IMR-90 (cell line): Measurements from ENCODE around the gene PEX10.

Experiments
- BHLHE40 ChIP-seq: fragments of 150-350 bp; IDR thresholded peaks from 2 replicates; pipeline ENCODE4 v1.6.1; 2016; ENCODE audit warnings: mild to moderate bottlenecking, low read depth, low read length
- CEBPB ChIP-seq: IDR thresholded peaks from 2 replicates; pipeline ENCODE4 v1.6.1; 2012; ENCODE audit warnings: low read depth, low read length, improper control_type of control experiment
- ELK1 ChIP-seq: fragments of 150-350 bp; IDR thresholded peaks from 2 replicates; pipeline ENCODE4 v1.6.1; 2016; ENCODE audit warnings: low read depth, mild to moderate bottlenecking, low read length, moderate library complexity, borderline replicate concordance
- FOS ChIP-seq: fragments of 150-350 bp; IDR thresholded peaks from 2 replicates; pipeline ENCODE4 v1.6.1; 2016; ENCODE audit warnings: low read depth, low read length
- MAFK ChIP-seq: IDR thresholded peaks from 2 replicates; pipeline ENCODE4 v1.6.1; 2012; ENCODE audit warnings: low read depth, low read length, improper control_type of control experiment
- MAZ ChIP-seq: IDR thresholded peaks from 2 replicates; pipeline ENCODE4 v1.6.1; 2012; ENCODE audit warnings: low read depth, mild to moderate bottlenecking, low read length, improper control_type of control experiment, moderate library complexity, borderline replicate concordance
- MXI1 ChIP-seq: IDR thresholded peaks from 2 replicates; pipeline ENCODE4 v1.6.1; 2012; ENCODE audit warnings: low read depth, mild to moderate bottlenecking, low read length, moderate library complexity, borderline replicate concordance
- NFE2L2 ChIP-seq: fragments of 150-350 bp; IDR thresholded peaks from 2 replicates; pipeline ENCODE4 v1.6.1; 2016; ENCODE audit warnings: low read depth, mild to moderate bottlenecking, low read length
- POLR2A ChIP-seq: IDR thresholded peaks from 2 replicates; pipeline ENCODE4 v1.6.1; 2012; ENCODE audit warnings: mild to moderate bottlenecking, low read depth, low read length
- RAD21 ChIP-seq: IDR thresholded peaks from 2 replicates; pipeline ENCODE4 v1.6.1; 2012; ENCODE audit warnings: low read length, improper control_type of control experiment
- RFX5 ChIP-seq: IDR thresholded peaks from 2 replicates; pipeline ENCODE4 v1.8.0; 2012; ENCODE audit warnings: low read depth, mild to moderate bottlenecking, low read length, moderate library complexity
- SMC3 ChIP-seq: fragments of 150-350 bp; IDR thresholded peaks from 2 replicates; pipeline ENCODE4 v1.6.1; 2016; ENCODE audit warnings: low read depth, mild to moderate bottlenecking, antibody characterized with exemption, low read length, moderate library complexity
- USF2 ChIP-seq: fragments of 150-350 bp; IDR thresholded peaks from 2 replicates; pipeline ENCODE4 v1.6.1; 2017; ENCODE audit warnings: mild to moderate bottlenecking, antibody characterized with exemption, low read length, low read depth
- TF ChIP-seq, protein P1 (sequence below): conservative IDR thresholded peaks from 2 replicates; pipeline ENCODE4 v1.5.1; 2012; ENCODE audit warnings: mild to moderate bottlenecking, low read depth, low read length, improper control_type of control experiment

DNA sequence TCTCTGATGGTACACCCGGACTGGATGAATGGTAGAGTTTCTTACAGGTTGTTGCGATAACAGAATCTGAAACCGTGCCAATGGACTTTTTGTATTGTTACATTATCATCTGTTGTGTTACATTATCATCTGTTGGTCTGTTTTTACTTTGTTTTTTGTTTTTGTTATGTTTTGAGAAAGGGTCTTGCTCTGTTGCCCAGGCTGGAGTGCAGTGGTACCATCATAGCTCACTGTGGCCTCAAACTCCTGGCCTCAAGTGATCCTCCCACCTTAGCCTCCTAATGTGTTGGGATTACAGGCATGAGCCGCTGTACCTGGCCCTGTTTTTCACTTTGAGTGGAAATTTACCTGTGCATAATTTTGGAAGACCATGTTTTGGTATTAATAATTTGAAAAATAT lies 10.2 kb upstream of the PEX10 start:
- TF ChIP-seq POLR2A: no peak
- TF ChIP-seq, protein P1, sequence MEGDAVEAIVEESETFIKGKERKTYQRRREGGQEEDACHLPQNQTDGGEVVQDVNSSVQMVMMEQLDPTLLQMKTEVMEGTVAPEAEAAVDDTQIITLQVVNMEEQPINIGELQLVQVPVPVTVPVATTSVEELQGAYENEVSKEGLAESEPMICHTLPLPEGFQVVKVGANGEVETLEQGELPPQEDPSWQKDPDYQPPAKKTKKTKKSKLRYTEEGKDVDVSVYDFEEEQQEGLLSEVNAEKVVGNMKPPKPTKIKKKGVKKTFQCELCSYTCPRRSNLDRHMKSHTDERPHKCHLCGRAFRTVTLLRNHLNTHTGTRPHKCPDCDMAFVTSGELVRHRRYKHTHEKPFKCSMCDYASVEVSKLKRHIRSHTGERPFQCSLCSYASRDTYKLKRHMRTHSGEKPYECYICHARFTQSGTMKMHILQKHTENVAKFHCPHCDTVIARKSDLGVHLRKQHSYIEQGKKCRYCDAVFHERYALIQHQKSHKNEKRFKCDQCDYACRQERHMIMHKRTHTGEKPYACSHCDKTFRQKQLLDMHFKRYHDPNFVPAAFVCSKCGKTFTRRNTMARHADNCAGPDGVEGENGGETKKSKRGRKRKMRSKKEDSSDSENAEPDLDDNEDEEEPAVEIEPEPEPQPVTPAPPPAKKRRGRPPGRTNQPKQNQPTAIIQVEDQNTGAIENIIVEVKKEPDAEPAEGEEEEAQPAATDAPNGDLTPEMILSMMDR: no peak
- TF ChIP-seq CEBPB: no peak
- no peak for TF ChIP-seq ELK1
- TF ChIP-seq SMC3: no peak
- TF ChIP-seq FOS: no peak
- TF ChIP-seq MAFK: no peak
- no peak for TF ChIP-seq USF2
- TF ChIP-seq MXI1: no peak
- no peak for TF ChIP-seq RAD21
- TF ChIP-seq RFX5: no peak
- TF ChIP-seq NFE2L2: no peak
- TF ChIP-seq BHLHE40: no peak
- TF ChIP-seq MAZ: no peak
